Measurements from ENCODE around the gene NEK10.

NEK10 gene

GRCh38 chr3:27166888-27167287 is 202.3 kb downstream of the NEK10 start:
- DNase-seq (no peak), ATAC-seq (no peak)
- H3K36me3 Mint-ChIP-seq (ENCODE audit: low read depth), result no peaks in the 10 kb centered on the region
- H3K4me3 Mint-ChIP-seq, result no peak overlapping the region
- H3K27me3 Mint-ChIP-seq, result no peaks in the 10 kb centered on the region
- H3K27ac Mint-ChIP-seq, result no peak overlapping the region
- H3K9me3 Mint-ChIP-seq, result no peaks in the 10 kb centered on the region
- no peaks in the 10 kb centered on the region for H3K4me1 Mint-ChIP-seq

- no peaks in the 10 kb centered on the region for H3K9me3 Mint-ChIP-seq
- H3K4me3 Mint-ChIP-seq, result no peak overlapping the region
- H3K27me3 Mint-ChIP-seq, result no peaks in the 10 kb centered on the region
- ATAC-seq (no peak), DNase-seq (no peak)
- no peaks in the 10 kb centered on the region for H3K4me1 Mint-ChIP-seq
- no peak overlapping the region for H3K27ac Mint-ChIP-seq
- no peaks in the 10 kb centered on the region for H3K36me3 Mint-ChIP-seq (ENCODE audit: low read depth)
These were observed 203.9 kb downstream of the NEK10 start for GRCh38 chr3:27165321-27165721.

- Mint-ChIP-seq H3K27ac (no peak overlapping the region), H3K27me3 (no peaks in the 10 kb centered on the region), H3K36me3 (ENCODE audit: low read depth) (no peaks in the 10 kb centered on the region), H3K4me1 (no peaks in the 10 kb centered on the region), H3K9me3 (no peaks in the 10 kb centered on the region), H3K4me3 (no peak overlapping the region)
- ATAC-seq (no peak), DNase-seq (no peak)
These were observed 208.3 kb downstream of the NEK10 start for GRCh38 chr3:27160779-27161287.

GRCh38 chr3:27160146-27160545 is 209.0 kb downstream of the NEK10 start:
- H3K27ac Mint-ChIP-seq, result no peak overlapping the region
- H3K27me3 Mint-ChIP-seq, result no peaks in the 10 kb centered on the region
- ATAC-seq (no peak), DNase-seq (no peak)
- no peaks in the 10 kb centered on the region for H3K4me1 Mint-ChIP-seq
- H3K4me3 Mint-ChIP-seq, result no peak overlapping the region
- no peaks in the 10 kb centered on the region for H3K36me3 Mint-ChIP-seq (ENCODE audit: low read depth)
- no peaks in the 10 kb centered on the region for H3K9me3 Mint-ChIP-seq

- Mint-ChIP-seq H3K27me3 (no peaks in the 10 kb centered on the region), H3K4me1 (no peaks in the 10 kb centered on the region)
- no peak for DNase-seq
These were observed 222.0 kb downstream of the NEK10 start for GRCh38 chr3:27147215-27147614.

GRCh38 chr3:27146786-27147185 is 222.4 kb downstream of the NEK10 start:
- no peaks in the 10 kb centered on the region for H3K27me3 Mint-ChIP-seq
- H3K9me3 Mint-ChIP-seq, result peaks cover 5% of the 10 kb centered on the region
- no peak overlapping the region for H3K27ac Mint-ChIP-seq

More at GRCh38 chr3:27147215-27147614, 222.0 kb downstream of the NEK10 start:
- peaks cover 2% of the 10 kb centered on the region for H3K9me3 Mint-ChIP-seq
- no peak overlapping the region for H3K4me3 Mint-ChIP-seq
- ATAC-seq, result no peak
- H3K36me3 Mint-ChIP-seq (ENCODE audit: low read depth), result no peaks in the 10 kb centered on the region
- H3K27ac Mint-ChIP-seq, result no peak overlapping the region

GRCh38 chr3:27145719-27146118 is 223.5 kb downstream of the NEK10 start:
- peaks cover 5% of the 10 kb centered on the region for H3K9me3 Mint-ChIP-seq
- DNase-seq (no peak), ATAC-seq (no peak)
- no peaks in the 10 kb centered on the region for H3K27me3 Mint-ChIP-seq
- H3K4me3 Mint-ChIP-seq, result no peak overlapping the region
- no peak overlapping the region for H3K27ac Mint-ChIP-seq
- H3K36me3 Mint-ChIP-seq (ENCODE audit: low read depth), result no peaks in the 10 kb centered on the region
- no peaks in the 10 kb centered on the region for H3K4me1 Mint-ChIP-seq

More at GRCh38 chr3:27146786-27147185, 222.4 kb downstream of the NEK10 start:
- Mint-ChIP-seq H3K4me1 (no peaks in the 10 kb centered on the region), H3K4me3 (no peak overlapping the region), H3K36me3 (ENCODE audit: low read depth) (no peaks in the 10 kb centered on the region)
- DNase-seq (no peak), ATAC-seq (no peak)

- Mint-ChIP-seq H3K27ac (no peak overlapping the region), H3K36me3 (ENCODE audit: low read depth) (no peaks in the 10 kb centered on the region), H3K4me1 (no peaks in the 10 kb centered on the region), H3K4me3 (no peak overlapping the region), H3K9me3 (peaks cover 5% of the 10 kb centered on the region), H3K27me3 (no peaks in the 10 kb centered on the region)
- no peak for DNase-seq
- ATAC-seq, result no peak
These were observed 227.5 kb downstream of the NEK10 start for GRCh38 chr3:27141668-27142067.

GRCh38 chr3:27138562-27138961 is 230.6 kb downstream of the NEK10 start:
- no peak overlapping the region for H3K27ac Mint-ChIP-seq
- H3K4me3 Mint-ChIP-seq, result no peak overlapping the region
- peaks cover 5% of the 10 kb centered on the region for H3K9me3 Mint-ChIP-seq
- DNase-seq, result no peak
- no peaks in the 10 kb centered on the region for H3K27me3 Mint-ChIP-seq
- no peaks in the 10 kb centered on the region for H3K36me3 Mint-ChIP-seq (ENCODE audit: low read depth)
- H3K4me1 Mint-ChIP-seq, result no peaks in the 10 kb centered on the region
- no peak for ATAC-seq

GRCh38 chr3:27138005-27138404 is 231.2 kb downstream of the NEK10 start:
- no peaks in the 10 kb centered on the region for H3K36me3 Mint-ChIP-seq (ENCODE audit: low read depth)
- no peak overlapping the region for H3K27ac Mint-ChIP-seq
- no peak for DNase-seq

GRCh38 chr3:27134171-27134796 is 234.9 kb downstream of the NEK10 start:
- DNase-seq (peak; percentile 55), ATAC-seq (peak; percentile 82)
- Mint-ChIP-seq H3K27me3 (no peaks in the 10 kb centered on the region), H3K4me1 (no peaks in the 10 kb centered on the region), H3K36me3 (ENCODE audit: low read depth) (no peaks in the 10 kb centered on the region), H3K9me3 (no peaks in the 10 kb centered on the region), H3K4me3 (no peak overlapping the region), H3K27ac (no peak overlapping the region)

More at GRCh38 chr3:27138005-27138404, 231.2 kb downstream of the NEK10 start:
- no peak for ATAC-seq
- Mint-ChIP-seq H3K9me3 (peaks cover 5% of the 10 kb centered on the region), H3K4me1 (no peaks in the 10 kb centered on the region), H3K27me3 (no peaks in the 10 kb centered on the region), H3K4me3 (no peak overlapping the region)

- H3K9me3 Mint-ChIP-seq, result no peaks in the 10 kb centered on the region
- ATAC-seq (no peak), DNase-seq (no peak)
- no peak overlapping the region for H3K27ac Mint-ChIP-seq
- H3K27me3 Mint-ChIP-seq, result no peaks in the 10 kb centered on the region
- H3K36me3 Mint-ChIP-seq (ENCODE audit: low read depth), result no peaks in the 10 kb centered on the region
- H3K4me3 Mint-ChIP-seq, result no peak overlapping the region
- H3K4me1 Mint-ChIP-seq, result no peaks in the 10 kb centered on the region
These were observed 236.1 kb downstream of the NEK10 start for GRCh38 chr3:27133060-27133459.

- Mint-ChIP-seq H3K9me3 (no peaks in the 10 kb centered on the region), H3K27ac (no peak overlapping the region), H3K27me3 (no peaks in the 10 kb centered on the region), H3K36me3 (ENCODE audit: low read depth) (no peaks in the 10 kb centered on the region), H3K4me1 (no peaks in the 10 kb centered on the region), H3K4me3 (no peak overlapping the region)
- DNase-seq, result no peak
- no peak for ATAC-seq
These were observed 238.4 kb downstream of the NEK10 start for GRCh38 chr3:27130796-27131195.

- no peak for ATAC-seq
- H3K27me3 Mint-ChIP-seq, result no peaks in the 10 kb centered on the region
These were observed 241.3 kb downstream of the NEK10 start for GRCh38 chr3:27127879-27128278.

GRCh38 chr3:27127195-27127594 is 242.0 kb downstream of the NEK10 start:
- Mint-ChIP-seq H3K4me1 (no peaks in the 10 kb centered on the region), H3K27ac (no peak overlapping the region), H3K9me3 (no peaks in the 10 kb centered on the region), H3K36me3 (ENCODE audit: low read depth) (no peaks in the 10 kb centered on the region), H3K27me3 (no peaks in the 10 kb centered on the region), H3K4me3 (no peak overlapping the region)
- ATAC-seq (no peak), DNase-seq (no peak)

More at GRCh38 chr3:27127879-27128278, 241.3 kb downstream of the NEK10 start:
- Mint-ChIP-seq H3K4me1 (no peaks in the 10 kb centered on the region), H3K9me3 (no peaks in the 10 kb centered on the region), H3K36me3 (ENCODE audit: low read depth) (no peaks in the 10 kb centered on the region), H3K27ac (no peak overlapping the region), H3K4me3 (no peak overlapping the region)
- no peak for DNase-seq
